ENCODE measurements around the gene UBB. TPM values are rescaled to one million over a fixed set of nuclear protein-coding genes. Genes with fewer than 3 reads are reported as not detected.

UBB gene
- total and polyA plus RNA-seq, 2 of the 4 experiments (the other 2 are of a cell fraction): 2,561 to 4,283 TPM

- intact Hi-C loops (cut with micrococcal nuclease) (no loop called here), in situ Hi-C loops (cut with MboI; ENCODE audit: low sequenced_read_pairs) (loop anchor here (5.0 kb wide), 1 partner anchor 53 kb away; no protein-coding TSS in a partner anchor), dilution Hi-C loops (cut with HindIII; ENCODE audit: low sequenced_read_pairs, unreplicated experiment) (no loop called here)
- TF ChIP-seq POLR2A (IDR thresholded peaks at IDR 0.05; ENCODE audit: low read depth, low read length): 0 out of 2 replicates have a peak, but pooled peaks have one; percentile 3
- no peak for TF ChIP-seq BHLHE40 (IDR thresholded peaks at IDR 0.05; ENCODE audit: low read depth, low read length)
- no peak for TF ChIP-seq FOS (IDR thresholded peaks at IDR 0.05; ENCODE audit: low read depth, low read length)
- H2AK5ac ChIP-seq (ENCODE audit: low read depth, low read length): no peak overlapping the region
- DNase-seq: no peak
- peaks cover 20% of the 10 kb centered on the region for H3K36me3 ChIP-seq (ENCODE audit: control insufficient read depth, insufficient read depth, low read length)
- H2AFZ ChIP-seq (replicated peaks; ENCODE audit: low read length, poor library complexity): no peak overlapping the region
- H3K23ac ChIP-seq (ENCODE audit: low read depth, low read length): no peak overlapping the region
- no CpG with 5 or more reads among the region's 5 CpGs for WGBS, 2 experiments (ENCODE audit: extremely low coverage in 2 of 2, insufficient read length in 1 of 2)
- no peak overlapping the region for H2AK9ac ChIP-seq (replicated peaks; ENCODE audit: low read depth, low read length, poor library complexity)
- H3K4ac ChIP-seq (ENCODE audit: low read depth, low read length): no peak overlapping the region
- H3K4me2 ChIP-seq (ENCODE audit: low read depth, low read length): no peak overlapping the region; the same call in 1 of the 2 replicates
- H2BK5ac ChIP-seq (ENCODE audit: low read depth, low read length, poor library complexity, severe bottlenecking): no peak overlapping the region
- H4K8ac ChIP-seq (ENCODE audit: low read depth in 2 of 2, low read length in 2 of 2): no peak overlapping the region
- H2BK20ac ChIP-seq (ENCODE audit: low read depth, low read length): no peak overlapping the region
- H4K5ac ChIP-seq (ENCODE audit: low read depth, low read length): no peak overlapping the region
- H3K9me1 ChIP-seq (ENCODE audit: insufficient read depth, low read length): 0 out of 2 replicates have a peak, but pooled peaks cover 6% of the 10 kb centered on the region
- ATAC-seq (ENCODE audit: low read depth): no peak
- H3K56ac ChIP-seq (ENCODE audit: extremely low read depth, insufficient read depth, low read length): no peak overlapping the region
- peaks cover 42% of the 10 kb centered on the region for H4K20me1 ChIP-seq (ENCODE audit: insufficient read depth, low read length)
- no peaks in the 10 kb centered on the region for H3K27me3 ChIP-seq (ENCODE audit: control insufficient read depth, insufficient read depth, low read length)
- no peak overlapping the region for H3K4me3 ChIP-seq (ENCODE audit: insufficient read depth, low read depth, low read length)
- no peak overlapping the region for H4K91ac ChIP-seq (ENCODE audit: insufficient read depth, low read depth, low read length)
- H3K9me3 ChIP-seq (ENCODE audit: control insufficient read depth, insufficient read depth, low read length): no peaks in the 10 kb centered on the region
- H3K79me1 ChIP-seq (ENCODE audit: low read depth in 1 of 2, low read length in 2 of 2): peaks cover 7 to 30% of the 10 kb centered on the region in 2 experiments; a peak in 3 of 4 replicates
- no peak overlapping the region for H2BK120ac ChIP-seq (ENCODE audit: low read depth, low read length)
- peaks cover 4% of the 10 kb centered on the region; the same call in 1 of the 2 replicates for H3K4me1 ChIP-seq (ENCODE audit: control insufficient read depth, insufficient read depth, low read length)
- no peak overlapping the region for H3K14ac ChIP-seq (replicated peaks; ENCODE audit: low read depth, low read length)
- POLR2A ChIA-PET (ENCODE audit: unreplicated experiment): interaction anchor here (0.6 kb wide), 1 partner anchor 101 kb away, joined by 4 read pairs; no protein-coding TSS in a partner anchor
- BruUV-seq (replicated peaks): no TSS peak
- H2BK15ac ChIP-seq (ENCODE audit: low read depth, low read length): no peak overlapping the region
- no peak overlapping the region for H3K9ac ChIP-seq (ENCODE audit: low read depth, low read length)
- CTCF ChIA-PET: no interaction called here
- no peak overlapping the region for H3K27ac ChIP-seq (ENCODE audit: insufficient read depth, low read length)
- H3K18ac ChIP-seq (ENCODE audit: low read depth, low read length): no peak overlapping the region
Observed at GRCh38 chr17:16383772-16384287, 2.9 kb downstream of the UBB start.
